ENCODE data around the gene ACOT7.
A peak's percentile ranks its signal among the peaks of the same experiment; 100 is the strongest.

Gene ACOT7

DNA sequence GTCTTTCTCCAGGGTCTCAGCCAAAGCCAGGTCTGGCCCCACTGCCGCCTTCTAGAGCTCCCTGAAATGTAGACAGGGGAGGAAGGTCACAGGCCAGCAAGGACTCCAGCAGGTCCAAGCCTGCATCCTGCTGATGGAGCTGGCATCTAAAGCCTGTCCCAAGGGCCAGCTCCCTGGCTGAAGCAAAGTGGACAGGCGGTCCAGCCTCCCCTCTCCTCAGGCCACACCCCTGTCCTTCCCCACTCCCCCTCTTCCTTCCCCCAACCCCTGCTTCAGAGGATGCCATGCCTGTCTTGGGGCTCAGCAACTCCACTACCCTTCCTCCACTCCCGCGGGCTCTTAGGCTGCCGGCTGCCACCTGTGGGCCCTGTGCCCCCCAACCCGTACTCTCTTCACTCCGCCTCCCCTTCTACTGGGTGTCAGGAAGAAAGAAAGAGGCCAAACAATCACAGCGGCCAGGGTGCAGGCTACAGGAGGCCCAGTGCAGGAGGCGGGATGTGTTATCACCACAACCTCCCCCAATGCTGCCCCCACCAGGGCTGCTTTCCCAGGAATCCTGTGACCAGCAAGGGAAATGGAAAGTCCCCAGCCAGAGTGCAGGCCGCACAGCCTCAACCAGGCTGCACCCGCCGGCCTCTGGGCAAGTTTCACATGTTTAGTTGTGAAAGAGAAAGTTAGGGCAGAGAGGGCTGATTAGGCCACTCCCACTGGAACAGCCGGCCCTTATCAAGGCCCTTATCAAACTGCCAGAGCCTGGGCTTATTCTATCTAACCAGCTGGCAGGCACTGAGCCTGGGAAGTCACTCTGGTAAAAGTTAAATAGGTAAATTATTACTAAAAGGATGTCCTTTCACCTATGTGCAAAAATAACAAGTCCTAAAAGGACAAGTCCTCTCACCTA, 34.1 kb downstream of the ACOT7 start:
- no peak for DNase-seq

DNA sequence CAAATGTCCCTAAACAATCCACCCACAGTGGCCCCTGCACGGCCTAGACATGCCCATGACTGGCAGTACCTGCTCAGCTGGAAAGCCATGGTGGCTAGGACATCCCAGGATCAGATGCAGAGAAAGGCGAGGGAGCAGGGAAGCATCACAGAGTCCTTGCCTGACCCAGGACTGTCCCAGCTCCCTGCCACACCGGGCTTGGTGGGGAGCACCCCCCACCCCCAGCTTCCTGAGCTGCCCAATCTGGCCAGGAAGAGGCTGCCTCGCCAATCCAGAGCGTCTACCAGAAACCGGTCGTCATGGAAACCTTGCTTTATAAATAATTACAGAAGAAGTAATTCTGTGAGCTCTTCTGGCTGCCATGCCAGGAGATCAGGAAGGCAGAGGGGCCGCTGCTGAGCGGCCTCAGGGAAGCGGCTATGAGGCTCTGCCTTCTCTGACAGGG, 34.8 kb downstream of the ACOT7 start:
- DNase-seq, result no peak

DNA sequence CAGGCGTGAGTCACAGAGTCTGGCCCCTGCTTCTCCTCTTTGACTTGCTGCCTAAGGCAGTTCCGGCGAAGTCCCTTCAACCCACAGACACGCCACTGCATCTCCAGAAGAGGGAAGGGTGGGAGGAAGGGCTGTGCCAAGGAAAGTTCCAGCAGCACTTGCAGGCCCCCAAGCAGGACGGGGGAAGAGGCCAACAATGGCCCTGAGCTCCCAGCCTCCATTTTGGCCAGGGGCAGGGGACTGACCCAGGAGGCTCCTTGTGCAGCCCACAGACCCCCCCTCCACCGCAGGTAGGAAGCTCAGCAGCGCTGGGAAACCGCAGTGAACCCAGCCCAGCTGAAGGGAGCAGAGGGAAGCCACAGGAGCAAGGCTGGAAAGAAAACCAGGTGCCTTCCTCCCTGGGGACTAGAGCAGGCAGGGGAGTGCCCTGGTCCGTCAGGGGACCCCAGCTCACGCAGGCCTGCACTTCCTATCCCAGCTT, 35.4 kb downstream of the ACOT7 start:
- no peak for DNase-seq

DNA sequence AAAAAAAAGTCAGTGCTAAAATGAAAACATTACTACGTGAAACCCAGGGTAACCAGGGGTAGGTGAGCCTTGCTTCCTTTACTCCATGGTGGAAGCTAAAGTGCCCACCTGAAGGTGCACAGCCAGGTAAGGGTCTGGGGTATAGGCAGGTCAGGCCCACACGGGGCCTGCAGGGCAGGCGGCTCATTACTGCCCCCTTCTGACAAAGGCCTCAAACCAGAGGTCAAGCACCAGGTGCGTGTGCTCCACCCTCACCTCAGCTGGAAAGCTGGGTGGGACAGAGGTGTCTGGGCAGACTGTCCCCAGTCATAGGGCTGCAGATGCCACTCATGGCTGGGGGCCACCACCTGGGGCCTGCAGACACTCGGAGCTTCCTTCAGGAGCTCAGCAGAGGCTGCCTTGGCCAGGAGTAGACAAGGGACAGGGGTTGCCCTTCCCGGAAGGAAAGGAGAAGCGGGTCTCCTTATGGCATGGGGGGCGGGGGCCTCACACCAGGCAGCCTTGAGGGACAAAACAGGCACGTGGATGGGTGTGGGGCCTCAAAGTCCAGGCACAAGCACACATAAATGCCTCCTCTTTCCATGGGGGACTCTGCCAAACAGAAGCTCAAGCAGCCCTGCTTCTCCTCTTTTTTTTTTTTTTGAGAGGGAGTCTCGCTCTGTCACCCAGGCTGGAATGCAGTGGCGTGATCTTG, 36.2 kb downstream of the ACOT7 start:
- DNase-seq, result no peak

DNA sequence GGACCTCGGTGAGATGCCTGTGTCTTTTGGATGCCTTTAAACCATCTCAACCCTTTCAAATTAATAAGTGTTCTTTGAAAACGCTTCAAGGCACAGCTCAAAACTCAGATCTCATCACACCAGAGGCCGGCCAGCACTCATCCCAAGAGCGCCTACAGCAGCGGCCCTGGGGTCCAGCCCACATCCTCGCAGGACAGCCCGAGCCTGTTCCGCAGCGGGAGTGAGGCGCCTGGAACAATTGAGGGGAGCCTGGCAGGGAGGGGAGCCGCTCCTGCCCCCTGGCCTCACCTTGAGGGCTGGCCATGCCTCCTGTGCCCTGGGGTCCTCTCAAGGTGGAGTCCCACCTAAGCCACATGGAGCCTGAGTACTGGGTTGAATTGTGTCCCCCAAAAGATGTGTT, 37.9 kb downstream of the ACOT7 start:
- DNase-seq, result no peak

DNA sequence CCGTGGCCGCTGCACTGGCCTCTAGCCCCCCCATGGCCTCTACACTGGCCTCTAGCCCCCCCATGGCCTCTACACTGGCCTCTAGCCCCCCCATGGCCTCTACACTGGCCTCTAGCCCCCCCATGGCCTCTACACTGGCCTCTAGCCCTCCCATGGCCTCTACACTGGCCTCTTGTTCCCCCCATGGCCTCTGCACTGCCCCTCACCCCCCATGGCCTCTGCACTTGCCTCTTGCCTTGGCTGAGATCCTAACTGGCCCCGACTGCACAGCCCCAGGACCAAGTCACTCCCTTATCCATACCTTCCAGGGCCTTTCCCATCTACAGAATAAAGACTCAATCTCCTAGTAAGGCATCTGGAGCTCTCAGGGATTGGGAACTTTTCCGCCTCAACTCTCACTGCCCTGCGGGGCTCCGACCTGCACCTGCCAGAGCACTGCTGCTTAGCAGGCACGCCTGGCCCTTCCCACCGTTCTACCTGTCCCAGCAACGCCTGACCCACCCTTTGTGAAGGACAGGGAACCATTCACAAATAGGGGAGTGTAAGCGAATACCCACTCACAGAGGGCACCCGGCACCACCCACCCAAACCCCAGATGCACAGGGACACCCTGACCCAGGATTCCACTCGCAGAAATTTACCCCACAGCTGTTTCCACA, 38.8 kb downstream of the ACOT7 start:
- no peak for DNase-seq

DNA sequence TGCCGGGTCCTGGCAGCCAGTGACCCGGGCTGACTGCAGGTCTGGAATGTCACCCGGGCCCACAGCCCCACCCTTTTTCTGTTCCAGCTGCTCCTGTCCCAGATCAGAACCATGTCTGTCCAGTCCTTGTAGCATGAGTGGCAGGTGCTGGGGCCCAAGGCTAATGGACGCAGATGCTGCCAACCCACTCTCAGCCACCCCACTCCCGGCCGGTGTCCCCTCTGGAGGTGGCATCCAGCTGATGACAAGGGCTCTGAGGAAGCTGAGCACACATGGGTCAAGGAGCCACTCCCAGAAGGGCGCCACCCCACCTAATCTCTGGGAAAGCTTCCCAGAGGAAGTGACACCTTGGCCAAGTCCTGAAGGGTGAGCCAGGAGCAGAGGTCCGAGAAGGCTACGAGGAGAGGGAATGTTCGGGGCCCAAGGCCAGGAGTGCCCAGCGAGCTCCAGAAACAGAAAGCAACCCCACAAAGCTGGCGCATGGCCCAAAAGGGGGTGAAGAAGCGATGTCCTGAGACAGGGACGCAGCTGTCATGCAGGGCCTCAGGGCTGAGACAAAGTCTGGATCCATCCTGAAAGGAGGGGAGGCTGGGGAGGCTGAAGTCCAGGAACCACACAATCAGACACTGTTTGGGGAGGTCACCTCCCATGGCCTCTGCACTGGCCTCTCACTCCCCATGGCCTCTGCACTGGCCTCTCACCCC, 39.5 kb downstream of the ACOT7 start:
- no peak for DNase-seq

DNA sequence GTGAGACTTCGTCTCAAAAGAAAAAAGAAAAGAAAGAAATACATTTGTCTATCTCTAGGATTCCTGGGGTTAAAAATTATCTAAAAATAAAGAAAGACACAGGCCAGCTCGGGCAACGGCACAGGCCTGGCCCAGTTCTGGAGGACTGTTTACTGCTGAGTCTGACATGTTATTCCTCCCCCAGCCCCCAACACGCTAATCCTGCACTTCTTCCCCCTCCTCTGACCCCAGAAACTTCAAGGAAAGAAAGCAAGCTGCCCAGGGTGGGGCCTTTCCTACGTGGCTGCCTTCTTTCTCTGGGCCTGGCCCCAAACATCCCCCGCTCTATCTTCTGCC, 40.0 kb downstream of the ACOT7 start:
- DNase-seq, result no peak

DNA sequence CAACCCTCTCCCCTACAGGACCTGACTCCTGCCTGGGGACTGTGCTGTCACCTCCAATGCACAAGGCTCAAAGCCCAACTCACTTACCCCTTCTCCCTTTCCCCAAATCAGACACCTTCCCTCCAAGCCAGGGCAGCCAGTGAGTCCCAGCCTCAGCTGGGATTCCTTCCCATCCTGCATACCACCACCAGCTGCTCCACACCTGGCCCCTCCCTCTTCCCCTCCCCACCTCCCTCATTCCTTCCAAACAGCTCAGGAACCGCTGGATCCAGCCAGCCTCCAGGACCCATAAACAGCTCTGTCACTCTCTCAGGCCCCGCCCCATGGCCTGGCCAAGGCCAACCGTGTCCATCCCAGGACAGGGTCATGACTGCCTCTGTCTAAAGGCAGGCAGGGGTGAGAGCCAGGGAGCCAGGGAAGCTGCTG, 41.4 kb downstream of the ACOT7 start:
- DNase-seq, result peak; percentile 36

DNA sequence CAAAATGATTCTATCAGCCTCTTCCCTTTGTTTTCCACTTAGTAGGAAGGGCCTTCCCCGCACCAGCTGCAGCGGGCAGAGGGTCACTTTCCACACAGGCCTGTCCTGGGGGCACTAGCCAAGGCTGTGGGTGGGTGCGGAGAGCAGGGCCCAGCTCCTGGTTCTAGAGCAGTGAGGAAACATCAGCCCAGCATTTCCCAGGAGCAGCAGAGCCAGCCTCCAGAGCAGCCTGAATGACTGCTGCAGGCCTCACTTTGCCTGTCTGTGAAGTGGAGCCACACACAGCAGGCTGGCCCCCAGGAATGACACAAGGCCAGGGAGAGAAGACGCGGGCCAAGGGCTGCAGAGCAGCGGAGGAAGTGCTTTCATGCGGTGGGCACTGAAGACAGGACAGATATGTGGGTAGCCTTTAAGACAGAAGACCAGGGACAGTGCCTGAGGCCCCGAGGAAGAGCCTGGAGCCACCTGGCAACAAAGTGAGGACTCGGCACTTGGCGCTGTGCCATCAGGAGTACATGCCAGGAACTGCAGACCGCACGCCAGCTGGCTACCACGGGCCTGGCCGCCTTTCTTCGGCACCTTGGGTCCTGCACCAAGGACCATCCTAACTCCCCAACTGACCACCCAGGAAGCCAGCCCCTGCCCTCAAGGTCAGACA, 42.0 kb downstream of the ACOT7 start:
- peak; percentile 74 for DNase-seq

DNA sequence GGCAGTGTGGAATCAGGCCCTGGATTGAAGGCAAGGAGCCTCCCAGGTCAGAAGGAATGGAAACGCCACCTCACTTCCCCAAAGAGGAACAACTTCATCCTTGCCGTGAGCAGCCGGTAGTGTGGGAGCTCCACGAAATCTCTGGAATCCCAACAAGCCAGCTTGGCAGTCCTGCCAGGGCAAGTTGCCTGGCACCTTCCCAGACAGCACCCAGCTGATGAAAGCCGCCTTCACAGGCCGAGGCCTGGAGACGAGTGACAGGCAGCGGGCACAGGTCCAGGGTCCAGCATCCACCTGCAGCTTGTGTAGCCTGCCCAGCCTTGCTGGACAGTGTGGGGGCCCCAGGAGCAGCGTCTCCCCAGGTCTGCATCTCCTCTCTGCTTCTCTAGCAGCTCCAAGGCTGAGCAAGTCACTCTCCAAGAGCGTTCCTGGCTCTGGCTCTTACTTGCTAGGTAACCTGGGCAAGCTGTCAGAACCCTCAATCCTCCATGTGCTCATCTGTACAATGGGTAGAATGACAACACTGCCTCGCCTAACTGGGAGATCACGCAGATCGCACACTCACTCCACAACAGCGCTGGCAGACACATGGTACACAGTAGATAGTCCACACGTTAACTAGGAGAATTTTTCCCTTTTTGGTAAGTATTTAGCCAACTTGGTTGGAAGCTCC, 43.0 kb downstream of the ACOT7 start:
- peak; percentile 27 for DNase-seq

DNA sequence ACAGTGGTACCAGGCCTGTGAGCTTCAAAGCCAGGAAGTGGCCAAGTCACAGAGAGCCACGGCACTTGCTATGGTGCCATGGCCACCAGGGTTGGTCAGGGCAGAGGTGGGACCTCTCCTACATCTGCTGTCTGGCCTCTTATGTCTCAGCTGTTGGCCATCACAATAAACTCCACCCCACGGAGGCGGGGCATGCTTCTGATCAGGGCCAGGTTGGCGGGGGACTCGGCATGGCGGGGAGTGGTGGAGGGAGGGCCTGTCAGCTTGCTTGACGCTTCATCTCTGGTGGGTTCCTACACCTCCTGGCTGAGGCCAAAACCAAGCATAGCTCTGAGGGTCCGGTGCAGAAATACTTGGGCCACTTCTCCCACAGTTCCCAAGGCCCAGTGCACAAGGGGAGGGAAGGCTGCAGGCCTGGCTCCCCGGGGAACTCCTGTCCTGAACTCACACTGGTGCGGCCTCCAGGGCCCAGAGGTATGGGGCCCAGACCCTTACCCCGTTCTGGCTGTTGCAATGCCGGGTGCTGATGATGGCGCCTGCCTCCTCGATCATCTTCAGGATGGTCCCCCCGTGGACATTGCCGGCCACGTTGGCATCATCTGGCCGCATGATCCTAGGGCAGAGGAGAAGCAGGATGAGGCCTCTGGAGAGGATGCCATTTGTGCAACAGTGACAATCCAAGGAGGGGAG, 44.2 kb downstream of the ACOT7 start:
- DNase-seq, result no peak

DNA sequence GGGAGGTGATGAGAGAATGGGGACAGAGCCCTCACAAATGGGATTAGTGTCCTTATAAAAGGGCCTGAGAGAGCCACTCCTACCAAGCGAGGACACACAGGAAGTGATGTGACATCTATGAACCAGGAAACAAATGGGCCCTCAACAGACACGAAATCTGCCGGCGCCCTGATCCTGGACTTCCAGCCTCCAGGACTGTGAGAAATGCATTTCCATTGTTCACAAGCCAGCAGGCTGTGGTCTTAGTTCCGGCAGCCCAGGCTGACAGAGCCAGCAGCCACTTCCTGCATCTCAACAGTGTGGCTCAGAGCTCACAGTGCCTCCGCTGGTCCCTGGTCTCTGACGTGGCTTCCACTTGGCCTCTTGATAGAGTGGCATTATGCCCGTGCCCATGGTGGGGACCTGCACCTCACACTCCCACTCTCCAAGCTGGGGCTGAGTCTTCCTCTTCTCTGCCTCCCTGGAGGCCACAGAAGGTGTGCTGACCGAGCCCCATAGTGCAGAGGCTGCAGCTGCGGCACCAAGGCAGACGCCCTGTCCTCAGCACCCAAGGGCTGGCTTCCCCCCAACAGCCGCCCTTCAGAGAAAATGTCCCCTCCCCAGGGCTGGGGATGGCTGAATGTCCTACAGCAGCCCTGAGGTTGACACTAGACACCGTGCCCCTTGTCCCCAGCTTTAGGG, 44.9 kb downstream of the ACOT7 start:
- DNase-seq, result no peak

DNA sequence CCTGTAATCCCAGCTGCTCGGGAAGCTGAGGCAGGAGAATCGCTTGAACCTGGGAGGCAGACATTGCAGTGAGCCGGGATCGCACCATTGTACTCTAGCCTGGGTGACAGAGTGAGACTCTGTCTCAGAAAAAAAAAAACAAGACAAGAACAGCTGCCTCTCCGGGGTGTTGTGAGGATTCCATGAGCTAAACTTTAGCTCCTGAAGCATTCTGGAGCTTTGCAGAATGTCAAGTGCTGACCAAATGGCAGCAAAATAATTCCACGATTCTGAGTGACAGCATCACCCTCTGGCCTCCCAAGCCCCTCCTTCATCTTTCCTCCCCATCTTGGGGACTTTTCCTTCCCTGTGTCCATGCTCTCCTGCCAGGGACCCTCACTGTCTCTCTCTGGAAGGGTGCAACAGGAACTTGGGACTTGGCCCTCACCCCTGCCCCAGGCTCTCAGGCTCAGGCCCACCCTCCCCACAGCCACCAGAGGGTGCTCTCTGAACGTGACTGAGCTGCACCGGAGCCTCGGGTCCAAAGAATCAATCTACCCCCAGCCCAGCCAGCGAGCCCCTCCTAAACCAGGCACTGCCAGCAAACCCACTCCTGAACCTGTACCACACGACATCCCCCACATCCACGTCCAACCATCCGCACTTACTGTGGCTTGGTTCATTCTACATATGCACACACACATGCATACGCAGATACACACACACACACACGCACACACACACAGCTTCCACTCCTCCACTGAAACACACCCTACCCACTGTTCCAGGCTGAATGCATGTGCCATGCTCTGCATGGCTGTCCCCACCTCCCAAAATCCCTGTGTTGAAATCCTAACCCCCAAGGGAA, 45.7 kb downstream of the ACOT7 start:
- DNase-seq, result no peak

DNA sequence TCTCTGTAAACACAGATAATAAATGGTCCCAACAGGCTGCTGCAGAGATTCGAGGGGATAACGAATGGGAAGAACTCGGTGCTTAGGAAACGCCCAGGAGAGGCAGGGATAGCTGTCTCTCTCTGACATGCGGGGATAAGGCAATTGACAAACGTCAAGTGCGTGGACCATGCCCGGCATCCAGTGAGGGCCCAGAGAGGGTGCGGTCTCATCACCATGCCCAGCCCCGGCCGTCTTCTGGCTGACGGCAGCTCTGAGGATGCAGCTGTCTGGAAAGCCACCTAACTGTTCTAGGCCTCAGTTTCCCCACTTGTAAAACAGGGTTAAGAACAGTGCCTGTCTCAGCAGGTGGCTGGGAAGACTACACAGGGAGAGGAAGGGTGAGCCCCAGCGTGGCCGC, 48.1 kb downstream of the ACOT7 start:
- no peak for DNase-seq

DNA sequence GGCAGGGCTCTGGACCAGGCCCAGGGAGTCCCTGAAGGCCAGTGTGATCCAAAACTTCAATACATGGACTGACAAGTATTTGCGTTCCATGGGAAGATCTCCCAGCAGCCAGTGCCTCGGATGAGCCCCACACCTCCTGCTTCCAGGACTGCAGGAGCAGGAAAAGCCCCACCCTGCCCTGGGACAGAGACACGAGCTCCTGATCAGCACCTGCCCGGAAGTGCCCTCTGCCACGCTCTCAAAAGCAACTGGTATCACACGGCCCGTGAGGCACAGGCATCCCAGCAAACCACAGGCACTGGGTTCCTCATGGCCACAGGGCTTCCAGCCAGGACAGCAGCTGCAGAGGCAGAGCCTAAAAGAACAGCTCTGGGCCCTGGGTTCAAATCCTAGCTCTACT, 48.6 kb downstream of the ACOT7 start:
- DNase-seq, result no peak

DNA sequence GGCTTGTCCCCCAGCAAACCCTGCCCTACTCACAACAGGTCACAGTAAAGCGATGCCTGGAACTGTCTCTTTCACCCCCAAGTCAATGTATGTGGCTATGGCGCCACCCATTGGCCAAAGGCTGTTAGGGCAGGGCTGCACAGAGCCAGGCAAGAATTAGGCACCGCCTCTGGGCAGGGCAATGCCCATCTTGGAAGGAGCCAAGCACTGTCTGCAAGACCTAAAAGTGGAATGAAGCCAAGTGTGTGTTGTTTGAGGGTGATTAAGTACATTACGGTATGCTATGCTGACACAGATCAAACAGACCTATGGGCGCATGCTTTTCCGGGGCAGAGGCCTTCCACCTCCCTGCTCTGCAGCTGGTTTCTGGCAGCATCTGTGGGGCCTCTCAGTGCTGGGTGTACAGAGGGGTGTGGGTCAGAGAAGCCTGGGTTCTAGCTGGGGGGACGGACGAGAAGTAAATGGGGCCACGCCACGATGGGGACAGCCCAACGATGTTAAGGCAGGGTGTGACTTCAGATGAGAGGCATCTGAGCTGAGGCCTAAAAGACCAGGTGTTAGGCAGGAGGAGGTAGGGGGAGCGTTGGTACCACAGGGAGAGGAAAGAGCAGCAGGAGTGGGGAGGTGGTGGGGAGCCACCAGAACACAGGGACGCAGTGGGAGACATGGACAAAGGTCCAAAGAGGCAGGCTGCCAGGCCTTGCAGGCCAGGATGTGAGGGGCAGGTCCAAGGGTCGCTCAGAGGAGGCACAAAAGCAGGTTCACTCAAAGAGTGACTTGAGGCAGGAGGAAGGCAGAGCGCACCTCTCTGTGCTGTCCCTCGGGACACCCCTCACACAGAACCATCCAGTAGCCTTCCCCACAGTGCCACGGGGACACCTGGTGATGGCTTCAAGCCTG, 49.8 kb downstream of the ACOT7 start:
- DNase-seq, result peak; percentile 51

DNA sequence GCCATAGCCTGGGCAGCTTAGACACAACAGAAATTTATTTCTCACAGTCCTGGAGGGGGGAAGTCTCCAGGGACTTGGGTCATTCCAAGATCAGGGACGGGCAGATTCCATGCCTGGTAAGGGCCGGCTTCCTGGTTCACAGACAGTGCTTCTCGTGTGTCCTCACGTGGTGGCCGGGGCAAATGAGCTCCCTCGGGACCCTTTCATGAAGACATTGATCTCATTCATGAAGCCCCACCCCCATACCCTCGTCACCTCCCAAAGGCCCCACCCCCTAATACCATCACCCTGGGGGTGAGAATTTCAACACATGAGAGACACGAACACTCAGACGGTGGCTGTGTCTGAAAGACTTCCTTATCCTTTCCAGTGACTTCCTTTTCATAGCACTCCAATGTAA, 51.5 kb downstream of the ACOT7 start:
- no peak for DNase-seq

DNA sequence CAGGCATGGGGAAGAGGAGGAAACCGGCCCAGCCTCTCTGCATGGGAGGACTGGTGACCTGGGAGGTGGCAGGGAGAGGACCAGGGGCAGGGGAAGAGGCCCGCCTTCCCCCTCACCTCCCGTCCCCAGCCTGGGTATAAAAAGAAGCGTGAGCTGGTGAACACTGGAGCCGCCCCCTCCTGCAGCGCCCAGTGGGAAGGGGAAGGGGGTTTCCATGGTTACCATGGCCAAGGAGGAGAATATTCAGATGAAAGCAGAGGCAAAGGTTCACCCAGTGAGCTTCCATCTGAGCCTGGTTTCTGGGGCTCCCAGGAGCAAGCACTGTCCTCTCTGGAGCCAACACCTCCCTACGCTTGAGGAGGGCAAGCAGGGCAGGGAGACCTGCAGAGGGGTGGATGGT, 54.9 kb downstream of the ACOT7 start:
- DNase-seq, result no peak

Measured in NCI-H1105 treated with DMSO at 0.1 percent for 48 hours (cell line).